ENCODE results near the gene MRPL27.
"Not testable (repeated sequence)": the region's sequence is repeated elsewhere in the genome, so short reads cannot be mapped to it uniquely, and the experiment has no call there.

The MRPL27 gene

DNA sequence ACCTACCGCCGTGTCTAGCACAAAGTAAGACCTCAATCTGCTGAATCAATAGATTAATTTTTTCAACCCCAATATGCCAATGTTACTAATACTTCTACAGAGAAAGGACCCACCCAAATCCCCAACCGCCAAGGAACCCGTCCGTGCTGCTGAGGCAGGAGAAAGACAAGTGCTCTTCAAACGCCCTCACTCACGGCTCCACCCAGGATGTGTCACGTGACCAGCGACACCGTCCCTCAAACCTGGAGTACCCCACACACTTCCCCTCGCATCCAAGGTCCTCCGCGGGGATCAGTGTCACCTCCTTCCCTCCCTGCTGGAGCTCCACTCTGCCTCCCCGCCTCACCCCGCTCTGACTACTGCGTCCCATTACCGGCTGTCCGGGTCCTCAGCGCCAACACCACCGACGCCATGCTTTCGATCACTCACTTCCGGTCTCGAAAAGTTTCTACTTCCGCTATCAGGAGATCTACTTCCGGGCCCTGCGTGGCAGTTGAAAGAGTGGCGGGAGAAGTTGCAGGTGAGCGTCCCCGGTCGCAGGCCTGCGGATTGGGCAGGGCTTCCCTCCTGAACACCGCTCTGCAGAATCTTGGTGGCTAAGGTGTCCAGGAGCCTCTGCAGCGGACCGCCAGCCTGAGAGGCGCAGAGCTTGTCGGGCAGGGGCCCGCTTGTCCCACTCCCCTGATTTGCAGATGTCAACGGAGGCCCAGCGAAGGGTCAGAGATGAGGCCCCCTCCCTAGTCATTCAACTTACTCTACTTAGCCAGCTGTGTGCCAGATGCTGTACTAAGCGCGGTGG, at the start of gene MRPL27, which contains the start of gene EME1:
Gene MRPL27 (minus strand): TSS at position 427 of the 799 bp plus-strand sequence. CDS start 14 bp downstream, at position 413.
Gene EME1 (plus strand): TSS at position 472 of the 799 bp plus-strand sequence. CDS start 1,980 bp downstream, outside the sequence.
- DNase-seq (ENCODE audit: low spot score) = peak; percentile 91
- in situ Hi-C loops (cut with MboI; ENCODE audit: low pct_unique_long_range_greater_than_20kb, low sequenced_read_pairs, unreplicated experiment) = no loop called here
- TF ChIP-seq, protein P1, sequence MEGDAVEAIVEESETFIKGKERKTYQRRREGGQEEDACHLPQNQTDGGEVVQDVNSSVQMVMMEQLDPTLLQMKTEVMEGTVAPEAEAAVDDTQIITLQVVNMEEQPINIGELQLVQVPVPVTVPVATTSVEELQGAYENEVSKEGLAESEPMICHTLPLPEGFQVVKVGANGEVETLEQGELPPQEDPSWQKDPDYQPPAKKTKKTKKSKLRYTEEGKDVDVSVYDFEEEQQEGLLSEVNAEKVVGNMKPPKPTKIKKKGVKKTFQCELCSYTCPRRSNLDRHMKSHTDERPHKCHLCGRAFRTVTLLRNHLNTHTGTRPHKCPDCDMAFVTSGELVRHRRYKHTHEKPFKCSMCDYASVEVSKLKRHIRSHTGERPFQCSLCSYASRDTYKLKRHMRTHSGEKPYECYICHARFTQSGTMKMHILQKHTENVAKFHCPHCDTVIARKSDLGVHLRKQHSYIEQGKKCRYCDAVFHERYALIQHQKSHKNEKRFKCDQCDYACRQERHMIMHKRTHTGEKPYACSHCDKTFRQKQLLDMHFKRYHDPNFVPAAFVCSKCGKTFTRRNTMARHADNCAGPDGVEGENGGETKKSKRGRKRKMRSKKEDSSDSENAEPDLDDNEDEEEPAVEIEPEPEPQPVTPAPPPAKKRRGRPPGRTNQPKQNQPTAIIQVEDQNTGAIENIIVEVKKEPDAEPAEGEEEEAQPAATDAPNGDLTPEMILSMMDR (IDR thresholded peaks at IDR 0.05; ENCODE audit: extremely low read depth, insufficient read depth, missing control alignments) = no peak

DNA sequence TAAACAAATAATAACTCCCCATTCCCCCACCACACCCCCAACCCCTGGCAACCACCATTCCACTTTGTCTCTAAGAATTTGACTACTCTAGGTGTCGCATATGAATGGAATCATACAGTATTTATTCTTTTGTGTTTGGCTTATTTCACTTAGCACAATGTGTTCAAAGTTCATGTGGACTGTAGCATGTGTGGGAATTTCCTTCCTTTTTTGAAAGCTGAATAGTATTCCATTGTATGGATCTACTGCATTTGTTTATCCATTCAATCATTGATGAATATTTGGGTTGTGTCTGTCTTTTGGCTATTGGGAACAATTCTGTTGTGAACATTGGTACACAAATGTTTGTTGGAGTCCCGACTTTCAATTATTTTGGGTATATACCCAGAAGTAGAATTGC, 49.8 kb upstream of the MRPL27 start:
- in situ Hi-C loops (cut with MboI; ENCODE audit: low pct_unique_long_range_greater_than_20kb, low sequenced_read_pairs, unreplicated experiment) = no loop called here
- no peak for DNase-seq (ENCODE audit: low spot score)
- TF ChIP-seq, protein P1 (IDR thresholded peaks at IDR 0.05; ENCODE audit: extremely low read depth, insufficient read depth, missing control alignments) = no peak

DNA sequence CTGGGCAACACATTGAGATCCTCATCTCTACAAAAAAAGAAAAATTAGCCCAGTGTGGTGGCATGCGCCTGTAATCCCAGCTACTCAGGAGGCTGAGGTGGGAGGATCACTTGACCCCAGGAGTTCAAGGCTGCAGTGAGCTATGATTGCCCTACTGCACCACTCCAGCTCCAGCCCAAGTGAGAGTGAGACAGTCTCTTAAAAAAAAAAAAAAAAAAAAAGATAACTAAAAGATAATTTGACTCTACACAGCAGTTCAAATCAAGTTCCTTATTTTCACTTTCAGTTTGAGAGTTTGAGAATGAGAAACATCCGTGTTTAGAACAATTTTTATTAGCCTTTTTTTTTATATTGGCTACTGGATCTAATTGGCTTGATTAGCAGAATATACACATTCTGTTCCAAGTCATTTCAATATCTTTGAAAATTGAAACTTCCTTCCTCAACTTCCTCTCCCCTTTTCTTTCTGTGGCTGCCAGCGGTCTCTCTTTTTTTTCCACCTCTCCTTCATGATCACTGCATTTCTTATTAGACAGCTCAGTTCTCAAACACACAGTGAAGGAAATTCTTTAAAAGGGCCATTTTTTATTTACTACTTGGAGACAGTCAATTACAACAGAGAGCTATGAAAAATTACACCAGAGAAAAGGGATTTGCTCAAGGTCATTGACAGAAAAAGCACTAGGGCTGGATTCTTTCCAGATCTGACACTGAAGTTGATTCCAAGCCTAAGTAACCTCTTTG, 48.5 kb upstream of the MRPL27 start:
- DNase-seq (ENCODE audit: low spot score) = peak; percentile 66
- in situ Hi-C loops (cut with MboI; ENCODE audit: low pct_unique_long_range_greater_than_20kb, low sequenced_read_pairs, unreplicated experiment) = no loop called here
- TF ChIP-seq, protein P1 (IDR thresholded peaks at IDR 0.05; ENCODE audit: extremely low read depth, insufficient read depth, missing control alignments) = no peak

DNA sequence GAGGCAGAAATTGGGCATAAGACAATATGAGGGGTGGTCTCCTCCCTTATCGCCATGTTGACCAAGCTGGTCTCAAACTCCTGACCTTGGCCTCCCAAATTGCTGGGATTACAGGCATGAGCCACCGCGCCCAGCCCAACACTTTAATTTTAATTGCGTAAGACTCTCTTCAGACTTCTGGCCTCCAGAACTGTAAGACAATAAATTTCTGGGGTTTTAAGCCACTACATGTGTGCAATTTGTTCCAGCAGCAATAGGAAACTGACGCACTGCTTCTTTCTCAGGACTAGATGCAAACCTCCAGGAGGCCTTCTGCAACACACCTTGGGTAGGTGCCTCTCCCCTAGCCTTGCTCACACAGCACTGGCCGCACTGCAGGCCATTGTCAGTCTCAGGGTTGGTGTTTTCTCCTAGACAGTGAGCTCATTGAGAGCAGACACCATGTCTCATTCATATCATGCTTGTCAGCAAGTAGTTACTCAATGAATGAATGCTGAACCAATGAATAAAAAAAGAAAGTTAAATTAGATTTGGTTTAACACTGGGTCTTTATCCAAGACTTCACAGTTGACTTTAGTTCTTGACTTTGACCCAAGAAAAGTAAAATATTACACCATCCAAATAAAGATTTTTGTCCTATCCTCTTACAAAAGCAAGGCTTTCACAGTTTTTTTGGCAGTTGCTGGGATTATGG, 47.6 kb upstream of the MRPL27 start:
- TF ChIP-seq, protein P1 (IDR thresholded peaks at IDR 0.05; ENCODE audit: extremely low read depth, insufficient read depth, missing control alignments) = no peak
- no peak for DNase-seq (ENCODE audit: low spot score)

DNA sequence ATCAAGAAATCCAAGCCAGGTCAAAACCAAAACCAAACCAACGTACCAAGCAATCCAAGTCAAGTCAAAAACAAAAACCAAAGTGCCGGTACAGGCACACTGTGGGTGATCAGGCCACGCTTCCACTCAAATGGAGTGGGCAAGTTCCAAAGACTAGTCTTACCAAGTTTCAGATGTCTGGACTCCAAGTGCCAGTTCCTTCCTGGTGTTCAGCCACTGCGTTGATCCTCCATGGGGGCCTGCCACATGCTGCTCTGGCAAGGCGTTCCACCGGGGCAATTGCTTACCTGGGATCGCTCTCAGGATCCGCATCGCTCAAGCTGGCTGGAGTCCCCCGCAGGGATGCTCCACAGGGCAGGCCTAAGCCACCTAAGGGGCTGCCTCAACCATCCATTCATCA, 46.6 kb upstream of the MRPL27 start:
- in situ Hi-C loops (cut with MboI; ENCODE audit: low pct_unique_long_range_greater_than_20kb, low sequenced_read_pairs, unreplicated experiment); DNase-seq (ENCODE audit: low spot score): not testable (repeated sequence)

More for the DNA sequence above, 47.6 kb upstream of the MRPL27 start:
- in situ Hi-C loops (cut with MboI; ENCODE audit: low pct_unique_long_range_greater_than_20kb, low sequenced_read_pairs, unreplicated experiment) = no loop called here

DNA sequence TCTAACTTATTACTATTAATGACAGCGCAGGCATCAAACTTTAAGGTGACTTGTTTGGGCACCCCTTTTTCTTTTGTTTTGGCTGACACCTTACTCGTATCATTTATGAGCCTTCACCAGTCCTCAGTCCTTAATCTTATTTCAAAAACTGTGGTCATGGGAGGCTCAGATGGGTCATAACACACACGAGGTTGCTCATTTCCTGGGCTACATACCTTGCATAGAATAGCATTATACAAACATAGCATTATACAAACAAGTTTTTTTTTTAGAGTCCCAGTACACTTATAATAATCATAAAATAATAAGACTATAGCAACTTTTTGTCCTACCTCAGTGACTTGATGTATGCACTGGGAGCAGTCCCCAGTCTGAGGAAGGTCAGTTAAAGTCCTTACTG, 41.8 kb upstream of the MRPL27 start:
- DNase-seq (ENCODE audit: low spot score) = no peak
- TF ChIP-seq, protein P1 (IDR thresholded peaks at IDR 0.05; ENCODE audit: extremely low read depth, insufficient read depth, missing control alignments) = no peak
- in situ Hi-C loops (cut with MboI; ENCODE audit: low pct_unique_long_range_greater_than_20kb, low sequenced_read_pairs, unreplicated experiment) = no loop called here

All from GM13977 (cell line).